HG02852 (cell line): ENCODE measurements around the gene MCC.

Experiments
- ATAC-seq: cut with Tn5 transposase; IDR thresholded peaks from one replicate; pipeline ENCODE4 v1.9.1; 2021; ENCODE audit warnings: mild to moderate bottlenecking, moderate library complexity; ENCODE audit not compliant: unreplicated experiment

MCC gene

DNA sequence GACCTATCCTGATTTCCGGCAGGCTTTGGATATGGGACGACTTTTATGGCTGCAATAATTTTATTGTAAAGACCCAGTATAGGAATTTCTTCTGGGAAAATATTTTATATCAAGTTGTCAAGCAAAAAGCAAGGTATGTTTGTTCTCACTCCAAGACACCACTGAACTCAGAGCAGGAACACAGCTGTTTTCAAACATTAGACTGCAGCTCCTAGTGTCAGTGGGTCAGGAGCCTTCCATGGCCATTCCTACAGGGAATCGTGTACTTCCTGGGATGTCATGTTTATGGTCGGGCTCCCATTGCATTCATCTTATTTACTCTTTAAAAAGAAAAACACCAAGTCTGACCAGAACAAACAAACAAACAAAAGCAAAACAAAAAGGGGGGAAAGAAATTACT is 278.8 kb downstream of the MCC start:
- ATAC-seq: no peak

DNA sequence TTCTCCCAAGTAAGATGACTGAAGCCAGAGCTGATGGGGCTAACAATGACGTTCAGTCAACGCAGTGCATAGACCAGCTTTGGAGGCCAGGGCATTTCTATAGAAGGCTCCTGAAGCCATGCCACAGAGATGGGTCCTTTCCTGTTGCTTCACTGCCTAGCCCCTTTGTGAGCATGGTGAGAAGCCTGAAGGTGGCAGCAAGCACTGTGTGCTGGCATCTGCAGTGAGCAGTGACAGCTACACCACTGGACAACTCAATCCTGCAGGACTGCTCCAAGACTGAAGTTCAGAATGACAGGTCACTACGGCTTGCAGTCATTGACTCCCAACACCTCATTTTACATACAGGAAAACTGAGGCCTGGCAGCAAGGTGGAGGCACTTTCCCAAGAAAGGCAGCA is 282.4 kb downstream of the MCC start:
- no peak for ATAC-seq

DNA sequence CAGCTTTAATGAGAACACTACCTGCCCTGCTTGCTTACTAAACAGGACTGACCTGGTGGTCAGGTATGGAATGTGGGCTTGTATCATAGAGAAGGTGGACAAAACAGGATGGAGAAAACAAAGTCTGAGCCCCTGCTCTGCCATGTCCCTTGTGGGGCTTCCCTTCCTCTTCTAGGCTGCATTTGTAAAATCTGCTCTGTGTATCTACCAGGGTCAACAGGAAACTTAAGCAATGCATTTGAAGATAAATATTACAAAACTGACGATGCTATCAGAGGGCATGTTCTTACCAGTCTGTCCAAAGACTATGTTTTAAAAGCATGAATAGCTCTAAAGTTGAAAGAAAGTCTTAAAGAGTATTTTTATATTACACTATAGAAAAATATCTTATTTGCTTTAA is 282.9 kb downstream of the MCC start:
- no peak for ATAC-seq

DNA sequence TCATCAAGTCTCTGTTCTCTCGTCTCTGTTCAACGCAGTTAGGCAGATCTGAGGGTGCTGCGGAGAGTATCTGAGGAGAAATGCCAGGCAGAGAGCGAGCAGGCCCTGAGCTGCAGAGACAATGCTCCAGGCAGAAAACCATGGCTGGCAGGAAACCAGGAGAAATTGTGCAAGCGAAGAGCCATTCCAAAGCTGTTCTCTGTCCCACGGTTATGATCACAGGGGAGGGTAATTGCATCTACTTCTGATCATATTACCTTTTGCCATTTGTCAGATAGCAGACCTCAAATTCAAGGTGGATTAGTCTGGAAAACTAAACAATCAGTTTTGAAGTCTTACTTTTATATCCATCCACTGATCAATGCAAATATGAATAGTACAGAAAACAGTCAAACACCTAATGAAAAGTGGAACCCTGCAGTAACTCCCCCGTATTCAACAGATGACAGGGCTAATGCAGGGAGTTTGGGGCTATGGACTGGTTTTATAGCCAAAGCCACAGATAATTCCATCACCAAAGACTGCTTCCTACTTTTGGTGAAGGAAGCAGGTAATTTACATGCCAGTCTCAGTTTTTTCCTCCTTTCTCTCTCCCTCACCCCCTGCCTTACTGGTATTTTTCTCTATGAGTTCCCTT is 283.6 kb downstream of the MCC start:
- ATAC-seq: no peak

- no peak for ATAC-seq
These were observed 284.3 kb downstream of the MCC start for GRCh38 chr5:113203916-113204315.

DNA sequence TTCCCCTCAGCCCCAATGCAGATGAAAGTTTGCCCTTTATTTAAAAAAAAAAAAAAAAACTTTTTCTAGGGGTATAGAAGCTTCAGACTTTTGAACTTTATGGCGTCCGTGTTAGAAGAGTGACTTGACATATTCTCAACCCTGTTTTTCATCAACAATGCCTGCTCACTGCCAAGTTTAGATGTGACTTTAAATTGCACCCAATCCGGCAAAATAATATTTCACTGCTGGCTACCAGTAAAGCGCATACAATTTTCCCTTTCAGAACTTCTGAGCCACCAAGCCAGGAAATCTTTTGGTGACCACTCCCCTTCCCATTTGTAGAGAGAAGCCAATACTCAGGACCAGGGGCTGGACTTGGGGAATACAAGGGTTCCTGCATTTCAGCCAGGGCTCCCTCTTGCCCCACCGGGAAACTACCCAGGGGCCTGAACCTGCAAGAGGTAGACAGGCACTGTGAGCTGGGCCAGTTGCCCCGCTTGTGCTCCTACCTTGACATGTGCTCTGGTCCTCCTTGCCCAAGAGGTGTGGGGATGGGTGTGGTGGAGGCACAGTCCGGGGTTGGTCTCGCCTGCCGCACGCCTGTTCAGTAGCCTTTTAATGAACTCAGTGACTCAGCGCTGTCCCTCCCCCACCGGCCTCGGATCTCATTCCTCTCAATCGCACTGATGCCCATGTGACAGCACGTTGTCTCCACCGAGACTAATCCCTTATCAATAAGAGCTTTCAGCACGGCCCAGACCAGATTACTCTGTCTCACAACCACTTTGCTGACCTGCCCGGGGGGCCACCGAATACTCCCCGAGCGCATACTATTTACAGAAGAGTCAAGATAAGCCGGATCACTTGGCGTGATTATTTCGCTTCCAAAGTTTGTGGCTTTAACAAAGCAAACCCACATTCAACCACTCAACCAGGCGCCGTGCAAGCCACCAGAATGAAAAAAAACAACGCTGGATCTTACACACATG is 285.2 kb downstream of the MCC start:
- ATAC-seq: no peak

GRCh38 chr5:113202287-113202686 is 286.0 kb downstream of the MCC start:
- no peak for ATAC-seq

DNA sequence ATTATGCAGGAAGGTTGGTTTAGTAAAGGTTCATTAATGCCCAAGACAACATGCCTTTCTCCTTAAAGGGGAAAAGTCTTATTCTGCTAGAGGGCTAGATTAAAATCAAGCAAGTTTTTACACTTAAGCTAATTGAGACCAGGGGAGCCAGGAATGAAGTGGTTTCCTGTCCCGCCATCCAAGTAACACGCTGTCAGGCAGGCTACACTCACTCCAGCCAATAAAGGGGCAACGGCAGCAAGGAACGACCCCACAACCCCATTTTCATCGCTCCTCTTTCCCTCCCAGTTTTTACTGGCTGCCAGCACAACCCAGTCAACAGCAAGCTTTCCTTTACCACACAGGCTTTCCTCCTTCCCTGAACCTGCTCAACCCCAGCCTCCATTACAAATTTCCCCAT is 286.5 kb downstream of the MCC start:
- ATAC-seq: no peak

GRCh38 chr5:113199122-113199905 is 288.9 kb downstream of the MCC start:
- ATAC-seq: no peak

DNA sequence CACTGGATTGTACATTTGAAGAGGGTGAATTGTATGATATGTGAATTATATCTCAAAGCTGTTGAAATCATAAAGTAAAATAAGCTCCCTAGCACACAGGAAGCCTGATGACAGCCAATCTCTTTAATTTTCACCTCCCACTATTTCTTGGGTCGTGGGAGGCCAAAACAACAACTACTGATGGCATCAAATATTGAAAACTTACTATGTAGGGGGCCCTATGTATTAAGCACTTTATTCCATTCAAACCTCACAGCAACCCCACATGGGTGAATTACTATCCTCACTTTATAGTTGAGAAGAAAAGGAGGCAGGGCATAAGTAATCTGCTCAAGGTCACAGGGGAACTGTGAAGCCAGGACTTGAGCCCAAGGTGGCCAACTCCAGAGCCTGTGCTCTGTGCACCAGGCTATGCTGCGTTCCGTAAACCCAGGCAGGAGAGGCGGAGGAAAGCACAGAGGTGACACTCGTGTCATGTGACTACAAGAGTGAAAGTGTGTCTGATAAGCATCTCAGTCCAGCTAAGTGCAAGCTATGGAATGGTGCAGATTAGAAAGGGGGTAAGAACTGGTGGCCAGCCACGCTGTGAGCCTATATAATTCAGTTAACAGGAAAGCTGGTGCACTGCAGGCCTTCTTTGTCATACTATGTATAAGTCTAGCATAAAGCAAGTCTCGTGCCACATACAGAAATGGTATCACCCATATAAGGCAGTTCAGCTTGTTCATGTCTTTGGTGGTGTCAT is 290.6 kb downstream of the MCC start:
- no peak for ATAC-seq

- no peak for ATAC-seq
These were observed 292.5 kb downstream of the MCC start for GRCh38 chr5:113195771-113196170.

GRCh38 chr5:113195251-113195650 is 293.0 kb downstream of the MCC start:
- no peak for ATAC-seq

DNA sequence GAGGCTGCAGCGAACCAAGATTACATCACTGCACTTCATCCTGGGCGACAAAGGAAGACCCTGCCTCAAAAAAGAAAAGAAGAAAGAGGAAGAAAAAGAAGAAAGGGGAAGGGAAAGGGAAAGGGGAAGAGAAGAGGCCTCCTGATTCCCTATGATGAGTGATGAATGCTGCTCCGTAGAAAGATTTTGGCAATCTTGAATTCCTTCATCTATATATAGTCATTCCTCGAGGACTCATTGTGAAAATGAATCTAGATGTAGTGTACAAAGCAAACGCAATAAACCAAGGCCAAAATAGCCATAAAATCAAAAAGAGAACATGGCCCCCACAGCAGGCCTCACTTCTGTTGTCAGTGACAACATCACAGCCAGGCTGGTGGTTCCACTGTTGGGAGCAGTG is 293.7 kb downstream of the MCC start:
- no peak for ATAC-seq

- no peak for ATAC-seq
These were observed 294.1 kb downstream of the MCC start for GRCh38 chr5:113194125-113194524.

DNA sequence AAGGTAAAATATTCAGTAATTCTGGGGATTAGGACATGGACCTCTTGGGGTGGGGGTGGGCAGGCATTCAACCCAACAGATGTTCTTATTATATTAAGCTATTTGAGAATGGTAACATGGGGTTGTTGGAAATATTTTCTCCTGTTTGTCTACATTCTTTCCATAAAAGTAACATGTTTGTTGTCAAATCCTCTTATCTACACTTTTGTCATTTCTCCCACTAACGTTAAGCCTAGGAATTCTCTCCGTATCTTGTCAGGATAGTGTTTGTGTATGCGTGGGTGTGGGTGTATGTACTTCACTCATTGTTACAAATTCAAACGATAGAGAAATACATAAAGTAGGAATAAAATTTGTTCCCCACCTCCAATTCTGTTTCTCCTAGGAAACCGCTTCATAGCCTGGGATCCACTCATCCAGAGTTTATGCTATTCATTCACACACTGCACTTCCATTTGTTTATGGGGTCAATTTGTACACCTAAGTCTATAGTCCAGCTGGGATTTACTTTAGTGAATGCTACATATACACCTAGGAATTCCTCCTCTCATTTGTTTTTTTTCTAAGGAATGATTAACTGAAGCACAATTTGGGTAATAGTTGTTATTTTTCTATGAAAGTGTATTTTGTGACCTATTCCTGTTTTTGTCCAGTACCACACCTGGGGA is 294.8 kb downstream of the MCC start:
- ATAC-seq: no peak

DNA sequence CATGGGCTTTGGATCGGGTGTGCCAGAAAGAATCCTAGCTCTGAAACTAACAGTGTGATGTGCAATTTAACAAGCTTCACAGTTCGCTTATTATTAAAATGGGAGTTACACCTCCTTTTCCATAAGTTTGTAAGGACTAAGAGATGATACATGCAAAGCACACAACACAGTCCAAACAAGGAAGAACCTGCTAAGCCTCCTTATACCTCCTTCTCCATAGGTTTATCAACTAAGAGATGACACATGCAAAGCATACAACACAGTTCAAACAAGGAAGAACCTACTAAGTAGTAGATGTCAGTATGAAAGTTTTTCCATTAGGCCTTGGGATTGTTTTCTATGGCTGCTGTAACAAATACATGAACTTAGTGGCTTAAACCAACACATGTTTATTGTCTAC is 295.7 kb downstream of the MCC start:
- ATAC-seq: no peak

DNA sequence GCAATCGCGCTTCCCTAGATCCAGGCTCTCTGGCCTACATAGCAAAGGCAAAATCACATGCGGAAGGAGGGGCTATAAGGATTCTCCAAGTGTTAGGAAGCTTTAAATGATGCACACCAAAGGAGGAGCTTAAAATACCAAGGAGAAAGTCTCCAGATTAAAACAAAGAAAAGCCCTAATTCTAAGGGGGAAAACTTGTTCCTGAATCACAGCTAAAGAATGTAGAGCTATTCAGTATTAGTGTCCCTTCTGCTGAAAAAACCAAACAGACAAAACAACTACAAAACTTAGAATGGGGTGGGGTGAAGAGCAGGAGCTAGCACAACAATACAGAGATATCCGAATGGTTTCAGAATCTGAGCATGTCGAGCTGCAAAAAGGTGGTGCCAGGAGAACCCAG is 297.9 kb downstream of the MCC start:
- ATAC-seq: no peak

GRCh38 chr5:113189291-113189690 is 299.0 kb downstream of the MCC start:
- no peak for ATAC-seq

GRCh38 chr5:113188436-113188835 is 299.8 kb downstream of the MCC start:
- no peak for ATAC-seq

GRCh38 chr5:113187906-113188305 is 300.3 kb downstream of the MCC start:
- no peak for ATAC-seq
